Neutrophil (primary cell): ENCODE data around the gene FHOD1.
A peak's percentile ranks its signal among the peaks of the same experiment; 100 is the strongest.

ENCODE experiments used
- H3K27ac ChIP-seq: fragments of 200-600 bp; sonication (generic); 2 replicates; pipeline ENCODE4 v1.5.1; 2016; ENCODE audit warnings: mild to moderate bottlenecking, moderate library complexity
- H3K27me3 ChIP-seq: fragments of 200-600 bp; sonication (generic); 2 replicates; pipeline ENCODE4 v1.6.0; 2016; ENCODE audit warnings: mild to moderate bottlenecking
- H3K36me3 ChIP-seq: fragments of 200-600 bp; sonication (generic); 2 replicates; pipeline ENCODE4 v1.5.1; 2017
- H3K4me1 ChIP-seq, 2 experiments: fragments of 200-600 bp in 1 of 2; sonication (generic) in 1 of 2; 1 replicate in 1 of 2; 2 replicates in 1 of 2; pipeline versions ENCODE4 v1.5.1 to v1.6.1; 2013 to 2016; ENCODE audit warnings: low read depth in 1 of 2, low read length in 1 of 2, mild to moderate bottlenecking in 1 of 2, moderate library complexity in 1 of 2; ENCODE audit not compliant: control insufficient read depth in 1 of 2, insufficient read depth in 1 of 2
- H3K4me3 ChIP-seq, 2 experiments: fragments of 200-600 bp in 1 of 2; sonication (generic) in 1 of 2; 1 replicate in 1 of 2; 2 replicates in 1 of 2; pipeline ENCODE4 v1.5.1; 2013 to 2016; ENCODE audit warnings: low read depth in 1 of 2, low read length in 1 of 2, mild to moderate bottlenecking in 1 of 2, moderate library complexity in 1 of 2
- H3K9me3 ChIP-seq: fragments of 200-600 bp; sonication (generic); 2 replicates; pipeline ENCODE4 v1.5.1; 2016
- CTCF ChIP-seq: fragments of 200-600 bp; sonication (generic); IDR thresholded peaks from 2 replicates; pipeline ENCODE4 v1.5.1; 2016; ENCODE audit warnings: antibody characterized with exemption

The FHOD1 gene

GRCh38 chr16:67278773-67279295, 31.6 kb upstream of the FHOD1 start:
- Histone ChIP-seq H3K4me1 (peaks cover 10 to 14% of the 10 kb centered on the region in 2 experiments), H3K27me3 (peaks cover 8% of the 10 kb centered on the region), H3K27ac (peak overlapping the region; percentile 27), H3K4me3 (peak overlapping the region; percentile 49 to 60), H3K9me3 (no peaks in the 10 kb centered on the region), H3K36me3 (no peaks in the 10 kb centered on the region)
- TF ChIP-seq CTCF = no peak

- peak overlapping the region; percentile 49 to 60 for H3K4me3 ChIP-seq
- H3K27ac ChIP-seq = no peak overlapping the region
These were observed 30.9 kb upstream of the FHOD1 start for GRCh38 chr16:67277999-67278772.

GRCh38 chr16:67277294-67277998, 30.2 kb upstream of the FHOD1 start:
- Histone ChIP-seq H3K36me3 (no peaks in the 10 kb centered on the region), H3K4me3 (no peak overlapping the region), H3K27ac (no peak overlapping the region), H3K9me3 (no peaks in the 10 kb centered on the region), H3K4me1 (peaks cover 10 to 14% of the 10 kb centered on the region in 2 experiments), H3K27me3 (peaks cover 8% of the 10 kb centered on the region)
- no peak for TF ChIP-seq CTCF

More at GRCh38 chr16:67277999-67278772, 30.9 kb upstream of the FHOD1 start:
- peaks cover 8% of the 10 kb centered on the region for H3K27me3 ChIP-seq
- no peaks in the 10 kb centered on the region for H3K9me3 ChIP-seq
- TF ChIP-seq CTCF = no peak
- H3K4me1 ChIP-seq = peaks cover 10 to 14% of the 10 kb centered on the region in 2 experiments
- no peaks in the 10 kb centered on the region for H3K36me3 ChIP-seq

- peaks cover 10 to 14% of the 10 kb centered on the region in 2 experiments for H3K4me1 ChIP-seq
- H3K9me3 ChIP-seq = no peaks in the 10 kb centered on the region
- H3K4me3 ChIP-seq = no peak overlapping the region
- H3K27ac ChIP-seq = no peak overlapping the region
- H3K27me3 ChIP-seq = peaks cover 8% of the 10 kb centered on the region
- H3K36me3 ChIP-seq = no peaks in the 10 kb centered on the region
- no peak for TF ChIP-seq CTCF
These were observed 28.0 kb upstream of the FHOD1 start for GRCh38 chr16:67275321-67275720.

DNA sequence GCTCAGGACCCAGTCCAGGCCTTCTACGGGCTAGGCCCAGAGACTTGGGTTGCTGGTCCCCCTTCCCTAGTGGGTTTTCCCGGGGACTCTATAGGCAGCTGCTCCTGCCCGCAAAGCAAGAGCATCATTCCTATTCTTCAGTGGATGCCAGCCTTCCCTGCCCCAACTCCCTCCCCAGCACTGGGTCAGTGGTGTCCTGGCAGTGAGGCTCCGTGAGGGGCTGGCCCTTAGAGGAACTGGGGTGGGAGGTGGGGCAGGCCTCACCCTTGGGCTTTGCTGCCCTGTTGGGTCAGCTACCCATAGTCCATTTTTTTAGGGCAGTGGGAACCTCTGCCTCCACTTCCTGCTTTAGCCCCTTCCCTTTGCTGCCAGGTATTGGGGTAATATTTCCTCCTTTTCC, 24.2 kb upstream of the FHOD1 start:
- H3K4me1 ChIP-seq = no peaks in the 10 kb centered on the region
- no peaks in the 10 kb centered on the region for H3K36me3 ChIP-seq
- no peak for TF ChIP-seq CTCF
- peaks cover 13% of the 10 kb centered on the region for H3K27me3 ChIP-seq
- H3K4me3 ChIP-seq = no peak overlapping the region
- no peak overlapping the region for H3K27ac ChIP-seq
- H3K9me3 ChIP-seq = no peaks in the 10 kb centered on the region
